Measurements from ENCODE around the gene AEN.

- TF ChIP-seq POLR2A (IDR thresholded peaks at IDR 0.05; ENCODE audit: low read depth, low read length) (no peak), POLR2AphosphoS5 (IDR thresholded peaks at IDR 0.05; ENCODE audit: low read depth, low read length) (no peak), TAF1 (IDR thresholded peaks at IDR 0.05; ENCODE audit: low read depth, low read length) (no peak), POU2F2 (IDR thresholded peaks at IDR 0.05; ENCODE audit: low read depth, low read length) (no peak)
Observed at GRCh38 chr15:88619796-88620195, 1.3 kb upstream of the AEN start.

Data from GM12891 (cell line).